OCI-LY1 (cell line): ENCODE data around the gene DNAJC8.

Source experiments
- H2AFZ ChIP-seq: fragments of 200-600 bp; sonication (generic), shearing (Covaris generic); 2 replicates; pipeline ENCODE4 v1.6.0; 2014; ENCODE audit warnings: antibody characterized with exemption, mild to moderate bottlenecking, low read length
- H3F3A ChIP-seq: fragments of 200-600 bp; sonication (generic), shearing (Covaris generic); 2 replicates; pipeline ENCODE4 v1.6.0; 2014; ENCODE audit warnings: mild to moderate bottlenecking, antibody characterized with exemption, low read length, moderate library complexity; ENCODE audit not compliant: insufficient read depth
- H3K27ac ChIP-seq: fragments of 200-600 bp; sonication (generic); 2 replicates; pipeline ENCODE4 v1.5.1; 2014; ENCODE audit warnings: low read length, mixed run types, mild to moderate bottlenecking, low read depth; ENCODE audit not compliant: poor library complexity, severe bottlenecking
- H3K27me3 ChIP-seq: fragments of 200-600 bp; sonication (generic); 2 replicates; pipeline ENCODE4 v1.6.0; 2014; ENCODE audit warnings: antibody characterized with exemption, mild to moderate bottlenecking, low read length, moderate library complexity; ENCODE audit not compliant: insufficient read depth
- H3K36me3 ChIP-seq: fragments of 200-600 bp; sonication (generic); 2 replicates; pipeline ENCODE4 v1.6.1; 2014; ENCODE audit warnings: mild to moderate bottlenecking, antibody characterized with exemption, low read length, moderate library complexity, mixed read lengths; ENCODE audit not compliant: insufficient read depth
- H3K4me1 ChIP-seq: fragments of 200-600 bp; sonication (generic); 2 replicates; pipeline ENCODE4 v1.5.1; 2014; ENCODE audit warnings: mild to moderate bottlenecking, low read length, moderate library complexity; ENCODE audit not compliant: insufficient read depth, severe bottlenecking
- H3K4me2 ChIP-seq: fragments of 200-600 bp; sonication (generic), shearing (Covaris generic); 2 replicates; pipeline ENCODE4 v1.6.1; 2014; ENCODE audit warnings: low read length
- H3K4me3 ChIP-seq: fragments of 200-600 bp; sonication (generic); 2 replicates; pipeline ENCODE4 v1.5.1; 2014; ENCODE audit warnings: low read length, low read depth, mild to moderate bottlenecking, mixed read lengths; ENCODE audit not compliant: poor library complexity, severe bottlenecking
- H3K79me2 ChIP-seq: fragments of 200-600 bp; shearing (Covaris generic); 2 replicates; pipeline ENCODE4 v1.6.1; 2016; ENCODE audit warnings: mixed run types, low read length, mixed read lengths; ENCODE audit not compliant: insufficient read depth
- H3K9ac ChIP-seq: fragments of 200-600 bp; sonication (generic), shearing (Covaris generic); 2 replicates; pipeline ENCODE4 v1.6.1; 2014; ENCODE audit warnings: mild to moderate bottlenecking, low read length, mixed read lengths
- H3K9me2 ChIP-seq: fragments of 200-600 bp; sonication (generic), shearing (Covaris generic); 2 replicates; pipeline ENCODE4 v1.6.1; 2014; ENCODE audit warnings: low read depth, mild to moderate bottlenecking, low read length, mixed read lengths
- H3K9me3 ChIP-seq: fragments of 200-600 bp; shearing (Covaris generic); 2 replicates; pipeline ENCODE4 v1.6.1; 2014; ENCODE audit warnings: low read length, mixed read lengths
- H4K20me1 ChIP-seq: fragments of 200-600 bp; sonication (generic), shearing (Covaris generic); 2 replicates; pipeline ENCODE4 v1.6.0; 2016; ENCODE audit warnings: mild to moderate bottlenecking, low read length; ENCODE audit not compliant: insufficient read depth
- CTCF ChIP-seq: fragments of 200-600 bp; sonication (generic), shearing (Covaris generic); IDR thresholded peaks from 2 replicates; pipeline ENCODE4 v1.5.1; 2017; ENCODE audit warnings: mild to moderate bottlenecking, antibody characterized with exemption, low read length, moderate library complexity, mixed read lengths
- EZH2 ChIP-seq: fragments of 200-600 bp; sonication (generic), shearing (Covaris generic); IDR thresholded peaks from 2 replicates; pipeline ENCODE4 v1.8.0; 2017; ENCODE audit warnings: borderline replicate concordance, mixed run types, mild to moderate bottlenecking, antibody characterized with exemption, low read length, moderate library complexity, mixed read lengths

DNAJC8 gene

GRCh38 chr1:28199328-28200233, 33.2 kb downstream of the DNAJC8 start:
- no peaks in the 10 kb centered on the region for H3K79me2 ChIP-seq
- H3K4me1 ChIP-seq, result peaks cover 15% of the 10 kb centered on the region
- no peaks in the 10 kb centered on the region for H4K20me1 ChIP-seq
- TF ChIP-seq CTCF, result no peak
- TF ChIP-seq EZH2, result no peak
- peaks cover 60% of the 10 kb centered on the region for H3K36me3 ChIP-seq
- H3K27ac ChIP-seq, result no peak overlapping the region
- H3F3A ChIP-seq, result no peaks in the 10 kb centered on the region
- no peaks in the 10 kb centered on the region for H3K9me3 ChIP-seq
- H3K9ac ChIP-seq, result no peak overlapping the region
- no peak overlapping the region for H3K4me2 ChIP-seq
- no peak overlapping the region for H3K4me3 ChIP-seq
- H2AFZ ChIP-seq, result no peak overlapping the region
- no peaks in the 10 kb centered on the region for H3K9me2 ChIP-seq
- no peaks in the 10 kb centered on the region for H3K27me3 ChIP-seq

GRCh38 chr1:28197682-28198415, 35.0 kb downstream of the DNAJC8 start:
- H2AFZ ChIP-seq, result no peak overlapping the region
- no peaks in the 10 kb centered on the region for H3K9me2 ChIP-seq
- H3K36me3 ChIP-seq, result peaks cover 42% of the 10 kb centered on the region
- no peak overlapping the region for H3K9ac ChIP-seq
- H3K79me2 ChIP-seq, result no peaks in the 10 kb centered on the region
- H4K20me1 ChIP-seq, result no peaks in the 10 kb centered on the region
- no peak overlapping the region for H3K4me3 ChIP-seq
- H3K27me3 ChIP-seq, result no peaks in the 10 kb centered on the region
- no peaks in the 10 kb centered on the region for H3K9me3 ChIP-seq
- H3K4me2 ChIP-seq, result no peak overlapping the region; the same call in 1 of the 2 replicates
- no peak overlapping the region for H3K27ac ChIP-seq
- H3K4me1 ChIP-seq, result peaks cover 15% of the 10 kb centered on the region
- no peak for TF ChIP-seq CTCF
- no peaks in the 10 kb centered on the region for H3F3A ChIP-seq

- no peak overlapping the region for H3K4me2 ChIP-seq
- no peaks in the 10 kb centered on the region for H3K79me2 ChIP-seq
- no peak overlapping the region for H3K9ac ChIP-seq
- H3K27me3 ChIP-seq, result no peaks in the 10 kb centered on the region
- TF ChIP-seq CTCF (no peak), EZH2 (no peak)
- no peaks in the 10 kb centered on the region for H3F3A ChIP-seq
- H3K4me3 ChIP-seq, result no peak overlapping the region
- no peak overlapping the region for H3K27ac ChIP-seq
- peaks cover 34% of the 10 kb centered on the region for H3K36me3 ChIP-seq
- no peaks in the 10 kb centered on the region for H4K20me1 ChIP-seq
- peaks cover 15% of the 10 kb centered on the region for H3K4me1 ChIP-seq
- no peaks in the 10 kb centered on the region for H3K9me2 ChIP-seq
- H2AFZ ChIP-seq, result no peak overlapping the region
- H3K9me3 ChIP-seq, result no peaks in the 10 kb centered on the region
Measured at GRCh38 chr1:28196330-28196729, 36.5 kb downstream of the DNAJC8 start.
